HG02885 (cell line): Measurements from ENCODE around the gene RGPD8.
"Not testable (repeated sequence)": the region's sequence is repeated elsewhere in the genome, so short reads cannot be mapped to it uniquely, and the experiment has no call there.

ENCODE experiments used
- ATAC-seq: cut with Tn5 transposase; IDR thresholded peaks from one replicate; pipeline ENCODE4 v1.9.1; 2021; ENCODE audit warnings: mild to moderate bottlenecking; ENCODE audit not compliant: unreplicated experiment, poor library complexity

The RGPD8 gene

GRCh38 chr2:112433480-112433879, at the start of gene RGPD8:
RGPD8 (minus strand) TSS chr2:112433645; CDS start chr2:112433453, 192 bp downstream.
- peak; percentile 99 for ATAC-seq

GRCh38 chr2:112483042-112483473, 49.6 kb upstream of the RGPD8 start:
- no peak for ATAC-seq

- no peak for ATAC-seq
Measured at GRCh38 chr2:112482309-112483041, 49.0 kb upstream of the RGPD8 start.

GRCh38 chr2:112481528-112482233, 48.2 kb upstream of the RGPD8 start, which contains the start of gene TTL:
TTL (plus strand) TSS chr2:112482156; CDS start chr2:112482345, 189 bp downstream.
- peak; percentile 79 for ATAC-seq

GRCh38 chr2:112481050-112481527, 47.6 kb upstream of the RGPD8 start:
- ATAC-seq = peak; percentile 67

GRCh38 chr2:112480530-112481049, 47.1 kb upstream of the RGPD8 start:
- ATAC-seq = no peak

GRCh38 chr2:112476434-112476833, 43.0 kb upstream of the RGPD8 start:
- no peak for ATAC-seq

GRCh38 chr2:112474844-112475486, 41.5 kb upstream of the RGPD8 start:
- ATAC-seq = no peak

- no peak for ATAC-seq
Measured at GRCh38 chr2:112472547-112473263, 39.3 kb upstream of the RGPD8 start.

- no peak for ATAC-seq
Measured at GRCh38 chr2:112465382-112465781, 31.9 kb upstream of the RGPD8 start.

GRCh38 chr2:112463256-112463655, 29.8 kb upstream of the RGPD8 start:
- no peak for ATAC-seq

- ATAC-seq = no peak
Measured at GRCh38 chr2:112462178-112462577, 28.7 kb upstream of the RGPD8 start.

- ATAC-seq = no peak
Measured at GRCh38 chr2:112459372-112459771, 25.9 kb upstream of the RGPD8 start.

- no peak for ATAC-seq
Measured at GRCh38 chr2:112454586-112454985, 21.1 kb upstream of the RGPD8 start.

GRCh38 chr2:112451317-112451716, 17.9 kb upstream of the RGPD8 start:
- ATAC-seq = no peak

GRCh38 chr2:112449854-112450253, 16.4 kb upstream of the RGPD8 start:
- ATAC-seq = no peak

- not testable (repeated sequence) for ATAC-seq
Measured at GRCh38 chr2:112444256-112444655, 10.8 kb upstream of the RGPD8 start.

- ATAC-seq = not testable (repeated sequence)
Measured at GRCh38 chr2:112438603-112439261, 5.3 kb upstream of the RGPD8 start.

- ATAC-seq = not testable (repeated sequence)
Measured at GRCh38 chr2:112437405-112437831, 4.0 kb upstream of the RGPD8 start.
